ENCODE measurements around the gene IGFLR1. TPM values are rescaled to one million over a fixed set of nuclear protein-coding genes. Genes with fewer than 3 reads are reported as not detected.

The IGFLR1 gene
- total and polyA plus RNA-seq, 2 of the 8 experiments (the other 6 are each of a cell fraction or from before 2014, with no cell fraction given): 8.4 to 28.9 TPM

DNA sequence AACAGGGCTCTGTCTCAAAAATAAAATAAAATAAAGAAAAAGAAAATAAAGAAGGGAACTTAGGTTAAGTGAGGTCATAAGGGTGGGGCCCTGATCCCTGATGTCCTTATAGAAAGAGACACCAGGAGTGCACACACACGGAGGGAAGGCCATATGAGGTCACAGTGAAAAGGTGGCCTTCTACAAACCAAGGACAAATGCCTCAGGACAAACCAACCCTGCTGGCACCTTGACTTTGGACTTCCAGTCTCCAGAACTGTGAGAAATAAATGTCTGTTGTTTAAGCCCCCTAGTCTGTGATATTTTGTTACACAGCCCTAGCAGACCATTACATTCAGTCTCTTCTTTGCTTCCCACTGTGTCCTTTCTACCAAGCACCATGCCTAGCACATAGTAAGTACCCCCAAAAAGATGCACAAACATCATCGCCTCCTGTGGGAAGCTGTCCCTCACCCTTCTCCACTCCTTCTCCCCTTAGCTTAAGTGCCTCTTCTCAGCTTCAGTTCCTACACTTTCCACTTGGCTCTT, 46.3 kb downstream of the IGFLR1 start (continued):
- TF ChIP-seq, protein P1, sequence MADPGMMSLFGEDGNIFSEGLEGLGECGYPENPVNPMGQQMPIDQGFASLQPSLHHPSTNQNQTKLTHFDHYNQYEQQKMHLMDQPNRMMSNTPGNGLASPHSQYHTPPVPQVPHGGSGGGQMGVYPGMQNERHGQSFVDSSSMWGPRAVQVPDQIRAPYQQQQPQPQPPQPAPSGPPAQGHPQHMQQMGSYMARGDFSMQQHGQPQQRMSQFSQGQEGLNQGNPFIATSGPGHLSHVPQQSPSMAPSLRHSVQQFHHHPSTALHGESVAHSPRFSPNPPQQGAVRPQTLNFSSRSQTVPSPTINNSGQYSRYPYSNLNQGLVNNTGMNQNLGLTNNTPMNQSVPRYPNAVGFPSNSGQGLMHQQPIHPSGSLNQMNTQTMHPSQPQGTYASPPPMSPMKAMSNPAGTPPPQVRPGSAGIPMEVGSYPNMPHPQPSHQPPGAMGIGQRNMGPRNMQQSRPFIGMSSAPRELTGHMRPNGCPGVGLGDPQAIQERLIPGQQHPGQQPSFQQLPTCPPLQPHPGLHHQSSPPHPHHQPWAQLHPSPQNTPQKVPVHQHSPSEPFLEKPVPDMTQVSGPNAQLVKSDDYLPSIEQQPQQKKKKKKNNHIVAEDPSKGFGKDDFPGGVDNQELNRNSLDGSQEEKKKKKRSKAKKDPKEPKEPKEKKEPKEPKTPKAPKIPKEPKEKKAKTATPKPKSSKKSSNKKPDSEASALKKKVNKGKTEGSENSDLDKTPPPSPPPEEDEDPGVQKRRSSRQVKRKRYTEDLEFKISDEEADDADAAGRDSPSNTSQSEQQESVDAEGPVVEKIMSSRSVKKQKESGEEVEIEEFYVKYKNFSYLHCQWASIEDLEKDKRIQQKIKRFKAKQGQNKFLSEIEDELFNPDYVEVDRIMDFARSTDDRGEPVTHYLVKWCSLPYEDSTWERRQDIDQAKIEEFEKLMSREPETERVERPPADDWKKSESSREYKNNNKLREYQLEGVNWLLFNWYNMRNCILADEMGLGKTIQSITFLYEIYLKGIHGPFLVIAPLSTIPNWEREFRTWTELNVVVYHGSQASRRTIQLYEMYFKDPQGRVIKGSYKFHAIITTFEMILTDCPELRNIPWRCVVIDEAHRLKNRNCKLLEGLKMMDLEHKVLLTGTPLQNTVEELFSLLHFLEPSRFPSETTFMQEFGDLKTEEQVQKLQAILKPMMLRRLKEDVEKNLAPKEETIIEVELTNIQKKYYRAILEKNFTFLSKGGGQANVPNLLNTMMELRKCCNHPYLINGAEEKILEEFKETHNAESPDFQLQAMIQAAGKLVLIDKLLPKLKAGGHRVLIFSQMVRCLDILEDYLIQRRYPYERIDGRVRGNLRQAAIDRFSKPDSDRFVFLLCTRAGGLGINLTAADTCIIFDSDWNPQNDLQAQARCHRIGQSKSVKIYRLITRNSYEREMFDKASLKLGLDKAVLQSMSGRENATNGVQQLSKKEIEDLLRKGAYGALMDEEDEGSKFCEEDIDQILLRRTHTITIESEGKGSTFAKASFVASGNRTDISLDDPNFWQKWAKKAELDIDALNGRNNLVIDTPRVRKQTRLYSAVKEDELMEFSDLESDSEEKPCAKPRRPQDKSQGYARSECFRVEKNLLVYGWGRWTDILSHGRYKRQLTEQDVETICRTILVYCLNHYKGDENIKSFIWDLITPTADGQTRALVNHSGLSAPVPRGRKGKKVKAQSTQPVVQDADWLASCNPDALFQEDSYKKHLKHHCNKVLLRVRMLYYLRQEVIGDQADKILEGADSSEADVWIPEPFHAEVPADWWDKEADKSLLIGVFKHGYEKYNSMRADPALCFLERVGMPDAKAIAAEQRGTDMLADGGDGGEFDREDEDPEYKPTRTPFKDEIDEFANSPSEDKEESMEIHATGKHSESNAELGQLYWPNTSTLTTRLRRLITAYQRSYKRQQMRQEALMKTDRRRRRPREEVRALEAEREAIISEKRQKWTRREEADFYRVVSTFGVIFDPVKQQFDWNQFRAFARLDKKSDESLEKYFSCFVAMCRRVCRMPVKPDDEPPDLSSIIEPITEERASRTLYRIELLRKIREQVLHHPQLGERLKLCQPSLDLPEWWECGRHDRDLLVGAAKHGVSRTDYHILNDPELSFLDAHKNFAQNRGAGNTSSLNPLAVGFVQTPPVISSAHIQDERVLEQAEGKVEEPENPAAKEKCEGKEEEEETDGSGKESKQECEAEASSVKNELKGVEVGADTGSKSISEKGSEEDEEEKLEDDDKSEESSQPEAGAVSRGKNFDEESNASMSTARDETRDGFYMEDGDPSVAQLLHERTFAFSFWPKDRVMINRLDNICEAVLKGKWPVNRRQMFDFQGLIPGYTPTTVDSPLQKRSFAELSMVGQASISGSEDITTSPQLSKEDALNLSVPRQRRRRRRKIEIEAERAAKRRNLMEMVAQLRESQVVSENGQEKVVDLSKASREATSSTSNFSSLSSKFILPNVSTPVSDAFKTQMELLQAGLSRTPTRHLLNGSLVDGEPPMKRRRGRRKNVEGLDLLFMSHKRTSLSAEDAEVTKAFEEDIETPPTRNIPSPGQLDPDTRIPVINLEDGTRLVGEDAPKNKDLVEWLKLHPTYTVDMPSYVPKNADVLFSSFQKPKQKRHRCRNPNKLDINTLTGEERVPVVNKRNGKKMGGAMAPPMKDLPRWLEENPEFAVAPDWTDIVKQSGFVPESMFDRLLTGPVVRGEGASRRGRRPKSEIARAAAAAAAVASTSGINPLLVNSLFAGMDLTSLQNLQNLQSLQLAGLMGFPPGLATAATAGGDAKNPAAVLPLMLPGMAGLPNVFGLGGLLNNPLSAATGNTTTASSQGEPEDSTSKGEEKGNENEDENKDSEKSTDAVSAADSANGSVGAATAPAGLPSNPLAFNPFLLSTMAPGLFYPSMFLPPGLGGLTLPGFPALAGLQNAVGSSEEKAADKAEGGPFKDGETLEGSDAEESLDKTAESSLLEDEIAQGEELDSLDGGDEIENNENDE (IDR thresholded peaks at IDR 0.05; ENCODE audit: insufficient replicate concordance, low read length): no peak
- no peak for TF ChIP-seq TAF1 (IDR thresholded peaks at IDR 0.05; ENCODE audit: low read depth, low read length)
- TF ChIP-seq BACH1 (IDR thresholded peaks at IDR 0.05; ENCODE audit: low read length): no peak
- no peak for TF ChIP-seq HDAC2 (IDR thresholded peaks at IDR 0.05; ENCODE audit: borderline replicate concordance in 1 of 2, low read depth in 2 of 2, low read length in 2 of 2)
- TF ChIP-seq RFX5 (IDR thresholded peaks at IDR 0.05; ENCODE audit: borderline replicate concordance, low read depth, low read length): no peak

Measured in H1 (cell line).